ENCODE data around the gene BRF1.
"Not testable (repeated sequence)": the region's sequence is repeated elsewhere in the genome, so short reads cannot be mapped to it uniquely, and the experiment has no call there.

The BRF1 gene

DNA sequence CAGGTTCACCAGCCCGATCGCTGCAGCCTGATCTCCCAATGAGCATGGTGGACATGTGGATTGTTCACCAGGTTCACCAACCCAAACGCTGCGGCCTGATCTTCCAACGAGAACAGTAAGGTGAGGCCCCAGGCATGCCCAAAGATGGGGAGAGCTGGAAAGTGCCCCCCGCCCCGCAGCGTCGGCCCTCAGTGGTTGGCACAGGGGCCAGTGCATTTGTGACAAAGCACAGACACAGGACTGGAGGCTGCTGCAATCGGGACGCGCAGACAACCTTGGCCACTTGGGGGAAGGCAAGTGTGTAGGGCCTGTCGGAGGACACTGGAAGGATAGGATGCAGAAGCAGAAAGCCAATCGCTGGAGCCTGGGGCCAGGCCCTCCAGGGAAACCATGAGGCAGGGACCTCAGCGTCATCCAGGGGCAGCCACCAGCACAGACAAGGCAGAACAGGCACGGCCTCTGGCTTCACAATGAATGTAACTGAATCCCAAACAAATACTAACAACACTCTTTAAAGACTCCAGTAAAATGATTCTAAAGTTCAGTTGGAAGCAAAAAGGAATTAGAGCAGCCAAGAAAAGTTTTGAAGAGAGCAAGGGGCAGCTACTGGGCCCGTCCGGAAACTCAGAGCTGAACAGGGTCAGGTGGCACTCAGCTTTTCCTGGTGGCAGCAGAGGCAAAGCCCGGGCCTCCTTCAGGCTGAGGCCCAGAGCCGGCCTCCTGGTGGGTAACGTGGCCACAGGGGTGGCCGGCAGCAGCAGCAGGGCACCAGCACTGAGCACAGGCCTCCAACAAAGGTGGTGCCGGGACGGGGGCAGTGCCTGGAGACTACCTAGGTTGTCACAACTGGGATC lies 13.3 kb downstream of the BRF1 start:
- DNase-seq = no peak

DNA sequence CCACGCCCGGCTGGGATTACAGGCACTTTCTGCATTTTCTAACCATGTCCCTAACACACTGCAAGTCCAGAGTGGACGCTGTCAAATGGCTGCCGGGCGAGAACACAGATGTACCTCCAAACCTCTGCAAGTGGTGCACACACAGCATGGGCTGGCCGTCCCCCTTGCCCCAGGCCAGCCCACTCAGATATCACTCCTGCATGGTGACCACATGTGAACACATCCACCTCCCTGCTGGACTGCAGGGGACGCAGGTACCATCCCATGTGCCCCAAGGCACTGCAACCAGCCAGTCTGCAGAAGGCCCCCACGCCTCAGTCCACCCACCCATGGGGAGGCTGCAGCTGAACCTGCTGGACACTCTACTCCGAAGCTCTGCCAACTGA lies 14.0 kb downstream of the BRF1 start:
- no peak for DNase-seq

DNA sequence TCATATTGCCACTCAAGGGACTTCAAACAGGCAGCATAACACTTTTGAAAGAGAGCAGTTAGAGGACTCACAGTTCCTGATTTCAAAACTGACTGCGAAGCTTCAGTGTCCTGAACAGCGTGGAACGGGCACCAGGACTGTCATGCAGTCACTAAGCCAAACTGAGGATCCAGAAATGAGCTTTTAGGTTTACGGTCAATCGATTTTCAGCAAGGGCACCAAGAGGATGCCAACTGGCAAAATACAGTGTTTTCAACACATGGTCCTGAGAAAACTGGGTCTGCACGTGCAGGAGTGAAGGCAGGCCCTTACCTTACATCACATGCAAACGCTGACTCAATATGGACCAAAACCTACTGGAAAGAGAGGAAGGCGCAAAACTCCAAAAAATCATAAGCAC lies 15.6 kb downstream of the BRF1 start:
- no peak for DNase-seq

DNA sequence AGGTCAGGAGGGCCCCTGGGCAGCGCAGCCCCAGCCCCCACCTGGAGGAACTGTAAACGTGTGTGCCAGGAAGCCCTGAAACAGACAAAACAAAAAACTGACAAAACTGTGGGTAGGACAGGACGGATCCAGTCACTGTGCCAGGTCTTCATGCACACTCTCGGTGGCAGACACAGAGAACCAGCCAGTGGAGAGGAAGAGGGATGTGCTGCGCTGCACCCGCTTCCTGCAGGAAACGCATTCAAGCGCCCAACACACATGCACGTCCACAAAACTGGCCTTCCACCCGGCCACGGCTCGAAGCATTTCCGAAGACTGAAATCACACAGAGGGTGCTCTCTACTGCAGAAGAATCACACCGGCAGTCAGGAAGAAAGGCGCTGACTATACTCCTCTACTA lies 16.9 kb downstream of the BRF1 start:
- DNase-seq = no peak

DNA sequence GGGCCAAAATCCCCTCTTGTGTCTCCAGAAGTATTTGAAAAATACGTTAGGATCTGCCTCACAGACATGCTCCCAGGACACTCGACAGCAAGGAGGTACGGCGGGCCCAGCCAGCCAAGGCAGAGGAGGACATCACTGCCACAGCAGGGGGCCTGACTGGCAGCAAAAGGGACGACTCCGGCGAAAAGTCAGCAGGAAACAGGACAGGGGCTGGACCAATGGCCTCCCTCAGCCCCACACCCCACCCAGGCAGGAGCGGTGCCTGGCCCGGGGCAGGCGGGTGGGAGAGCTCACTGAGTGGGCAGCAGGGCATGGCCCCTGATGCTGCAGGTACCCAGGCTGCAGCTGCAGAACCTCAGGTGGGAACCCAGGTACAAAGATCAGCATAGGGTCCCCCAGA lies 17.8 kb downstream of the BRF1 start:
- DNase-seq = no peak

DNA sequence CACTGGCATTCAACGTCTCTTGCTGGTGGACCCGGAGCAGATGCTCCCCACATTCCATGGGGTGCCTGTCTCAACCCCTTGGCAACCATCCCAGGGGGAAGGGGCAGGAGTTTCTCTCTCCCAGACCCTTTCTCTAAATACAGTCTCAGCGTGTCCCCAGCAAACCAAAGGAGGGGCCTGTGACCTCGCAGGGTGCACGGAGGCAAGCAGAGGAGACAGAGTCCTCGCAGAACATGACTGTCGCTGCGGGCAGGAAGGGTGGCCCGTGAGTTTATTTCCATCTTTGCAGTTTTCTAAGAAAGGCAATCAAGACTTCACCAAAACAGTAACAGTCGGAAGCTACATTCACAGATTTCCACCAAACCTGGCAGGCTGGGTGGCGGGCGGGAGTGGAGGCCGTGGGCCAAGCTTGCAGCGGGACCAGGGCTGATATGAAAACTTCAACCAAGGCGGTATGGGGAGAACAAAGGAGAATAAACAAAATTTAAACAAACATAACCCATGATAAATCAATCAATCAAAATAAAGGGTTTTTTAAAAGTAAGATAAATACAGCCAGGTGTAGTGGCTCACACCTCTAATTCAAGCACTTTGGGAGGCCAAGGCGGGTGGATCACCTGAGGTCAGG lies 18.6 kb downstream of the BRF1 start:
- no peak for DNase-seq

DNA sequence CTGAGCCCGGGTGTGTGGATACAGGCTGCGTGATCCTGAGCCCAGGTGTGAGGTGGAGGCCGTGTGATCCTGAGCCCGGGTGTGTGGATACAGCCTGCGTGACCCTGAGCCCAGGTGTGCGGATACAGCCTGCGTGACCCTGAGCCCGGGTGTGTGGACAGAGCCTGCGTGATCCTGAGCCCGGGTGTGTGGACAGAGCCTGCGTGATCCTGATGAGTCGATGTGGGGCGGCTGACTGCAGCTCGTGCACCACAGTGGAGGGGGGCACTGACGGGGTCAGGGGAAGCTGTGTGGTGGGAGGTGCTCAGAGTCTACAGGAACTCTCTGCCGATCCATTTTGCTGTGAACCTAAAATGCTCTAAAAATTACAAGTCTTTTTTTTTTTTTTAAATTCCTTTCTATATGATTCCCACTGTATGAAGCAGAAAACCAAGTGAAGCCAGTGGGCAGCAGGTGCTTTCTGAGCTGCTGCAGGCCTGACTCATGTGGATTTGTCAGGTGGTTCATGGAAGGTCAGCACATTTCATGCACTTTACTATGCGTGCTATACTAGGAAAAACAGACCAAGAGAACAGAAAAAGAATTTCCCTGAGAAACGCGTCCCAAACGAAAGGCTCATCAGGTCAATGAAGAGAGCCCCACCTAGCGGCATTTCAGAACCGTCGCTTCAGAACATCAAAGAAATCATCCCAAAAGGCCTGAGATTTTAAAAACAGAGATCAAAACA lies 19.3 kb downstream of the BRF1 start:
- DNase-seq = no peak

DNA sequence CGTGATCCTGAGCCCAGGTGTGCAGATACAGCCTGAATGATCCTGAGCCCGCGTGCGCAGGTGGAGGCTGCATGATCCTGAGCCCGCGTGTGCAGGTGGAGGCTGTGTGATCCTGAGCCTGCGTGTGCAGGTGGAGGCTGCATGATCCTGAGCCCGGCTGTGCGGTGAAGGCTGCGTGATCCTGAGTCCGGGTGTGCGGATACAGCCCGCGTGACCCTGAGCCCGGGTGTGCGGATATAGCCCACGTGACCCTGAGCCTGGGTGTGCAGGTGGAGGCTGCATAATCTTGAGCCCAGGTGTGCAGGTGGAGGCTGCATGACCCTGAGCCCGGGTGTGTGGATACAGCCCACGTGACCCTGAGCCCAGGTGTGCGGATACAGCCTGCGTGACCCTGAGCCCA lies 20.3 kb downstream of the BRF1 start:
- no peak for DNase-seq

DNA sequence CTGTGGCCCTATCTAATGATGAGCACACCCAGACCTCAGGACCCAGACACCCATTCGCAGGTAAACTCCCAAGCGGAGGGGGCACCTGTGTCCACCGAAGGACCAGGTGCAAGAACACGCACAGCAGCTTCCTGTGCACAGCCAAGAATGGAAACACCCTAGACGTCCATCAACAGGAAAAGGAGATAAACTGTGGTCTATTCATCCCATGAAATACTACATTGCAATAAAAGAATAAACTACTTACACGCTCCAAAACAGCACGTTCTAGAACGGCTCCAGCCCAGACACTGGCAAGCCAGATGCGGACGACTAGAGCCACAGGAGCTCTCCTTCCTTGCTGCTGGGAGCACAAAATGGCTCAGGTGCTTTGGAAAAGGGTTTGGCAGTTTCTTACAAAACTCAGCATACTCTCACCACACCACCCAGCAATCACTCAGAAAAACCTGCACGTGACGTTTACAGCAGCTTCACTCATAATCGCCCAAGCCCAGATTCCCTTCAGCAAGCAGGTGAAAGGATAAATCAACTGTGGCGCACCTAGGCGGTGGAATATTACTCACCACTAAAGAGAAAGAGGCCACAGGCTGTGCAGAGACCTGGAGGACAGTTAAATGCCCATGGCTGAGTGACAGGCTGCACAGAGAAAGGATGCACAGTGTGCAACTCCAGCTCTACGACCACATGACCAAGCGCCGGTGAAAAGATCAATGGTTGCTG lies 21.0 kb downstream of the BRF1 start:
- DNase-seq = no peak

DNA sequence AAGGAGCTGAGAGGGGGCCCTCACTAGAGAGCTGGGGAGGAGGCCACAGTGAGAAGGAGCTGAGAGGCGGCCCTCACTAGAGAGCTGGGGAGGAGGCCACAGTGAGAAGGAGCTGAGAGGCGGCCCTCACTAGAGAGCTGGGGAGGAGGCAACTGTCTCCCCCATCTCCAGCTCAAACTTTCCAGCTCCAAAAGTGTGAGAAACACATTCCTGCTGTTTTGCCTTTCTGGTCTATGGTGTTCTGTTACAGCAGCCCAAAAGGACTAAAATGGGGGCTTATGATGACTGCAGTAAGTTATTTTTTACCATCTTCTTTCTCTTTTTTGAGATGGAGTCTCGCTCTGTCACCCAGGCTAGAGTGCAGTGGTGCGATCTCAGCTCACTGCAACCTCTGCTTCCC lies 23.4 kb downstream of the BRF1 start:
- DNase-seq = not testable (repeated sequence)

DNA sequence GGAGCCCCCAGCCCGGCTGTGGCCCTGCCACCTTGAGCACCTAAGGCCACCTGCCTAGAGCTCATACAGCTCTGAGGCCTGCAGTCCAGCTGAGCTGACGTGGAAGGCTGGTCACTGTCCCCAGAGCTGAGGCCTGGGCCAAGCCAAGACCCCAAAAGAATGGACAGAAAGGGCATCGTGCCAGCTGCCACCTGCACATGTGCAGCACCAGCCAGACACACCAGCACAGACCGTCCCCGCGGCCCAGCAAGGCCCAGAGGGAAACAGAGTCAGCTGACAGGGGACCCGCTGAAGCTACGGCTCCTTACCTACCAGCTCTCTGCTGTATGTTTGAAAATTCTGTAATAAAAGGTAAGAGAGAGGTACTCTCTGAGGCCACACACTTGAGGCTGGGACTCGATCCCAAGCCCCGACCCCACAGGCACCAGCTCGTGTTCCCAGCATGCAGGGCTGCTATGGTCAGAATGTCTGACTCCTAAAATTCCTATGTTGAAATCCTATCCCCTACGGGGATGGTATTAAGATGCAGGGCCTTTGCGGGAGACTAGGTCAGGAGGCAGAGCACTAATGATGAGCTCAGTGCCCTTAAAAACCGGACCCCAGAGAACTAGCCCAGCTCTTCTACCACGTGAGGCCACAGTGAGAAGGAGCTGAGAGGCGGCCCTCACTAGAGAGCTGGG lies 25.4 kb downstream of the BRF1 start:
- no peak for DNase-seq

DNA sequence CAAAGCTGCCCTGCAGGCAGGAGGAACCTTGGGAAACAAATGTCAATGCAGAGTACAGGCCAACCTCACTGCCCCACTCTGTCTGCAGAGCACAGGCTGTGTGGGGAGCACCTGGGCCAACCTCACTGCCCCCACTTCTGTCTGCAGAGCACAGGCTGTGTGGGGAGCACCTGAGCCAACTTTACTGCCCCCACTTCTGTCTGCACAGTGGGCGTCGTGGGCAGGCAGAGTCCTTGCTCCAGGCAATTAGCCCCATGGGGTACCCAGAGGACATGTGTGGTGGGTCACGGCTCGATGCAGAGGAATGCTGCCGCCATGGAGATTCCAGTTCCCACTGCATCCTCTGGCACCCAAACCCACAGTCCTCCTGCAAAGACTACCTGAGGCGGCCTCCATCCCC lies 26.2 kb downstream of the BRF1 start:
- no peak for DNase-seq

DNA sequence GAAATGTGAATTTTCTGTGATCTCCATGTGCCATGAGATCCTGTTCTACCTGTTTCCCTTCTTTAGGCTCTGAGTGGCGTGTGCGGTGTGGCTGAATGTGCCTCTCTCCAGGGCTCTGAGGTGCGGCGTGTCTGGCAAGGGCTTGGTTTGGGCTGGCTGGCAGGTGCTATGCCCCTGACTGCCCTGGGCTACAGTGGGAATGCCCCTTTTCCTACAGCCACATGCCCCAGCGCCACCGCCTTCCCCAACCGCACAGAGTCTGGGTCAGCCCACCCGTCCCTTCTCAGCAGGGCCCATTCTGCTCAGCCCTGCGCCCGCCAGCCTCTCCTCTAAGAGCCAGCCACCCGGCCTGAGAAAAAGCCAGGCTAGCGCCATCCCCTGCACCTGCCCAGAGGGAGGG lies 27.7 kb downstream of the BRF1 start:
- no peak for DNase-seq

DNA sequence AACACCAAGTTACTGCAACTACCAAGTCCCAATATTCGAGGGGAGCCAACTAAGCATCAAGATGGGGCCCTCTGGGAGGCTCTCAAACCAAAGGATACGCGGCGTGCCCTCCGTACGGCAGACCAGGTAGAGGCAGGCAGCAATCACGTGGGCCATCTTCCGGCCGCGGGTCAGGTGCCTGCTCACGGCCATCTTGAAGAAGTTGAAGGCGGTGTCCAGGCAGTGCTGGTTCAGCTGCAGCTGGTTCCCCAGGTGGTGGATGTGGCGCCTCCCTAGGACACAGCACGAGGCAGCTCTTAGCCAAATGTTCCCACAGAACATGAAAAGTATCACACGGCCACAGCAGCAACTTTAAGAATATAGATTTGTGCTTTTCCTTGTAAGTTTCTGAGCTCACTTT lies 28.2 kb downstream of the BRF1 start:
- no peak for DNase-seq

DNA sequence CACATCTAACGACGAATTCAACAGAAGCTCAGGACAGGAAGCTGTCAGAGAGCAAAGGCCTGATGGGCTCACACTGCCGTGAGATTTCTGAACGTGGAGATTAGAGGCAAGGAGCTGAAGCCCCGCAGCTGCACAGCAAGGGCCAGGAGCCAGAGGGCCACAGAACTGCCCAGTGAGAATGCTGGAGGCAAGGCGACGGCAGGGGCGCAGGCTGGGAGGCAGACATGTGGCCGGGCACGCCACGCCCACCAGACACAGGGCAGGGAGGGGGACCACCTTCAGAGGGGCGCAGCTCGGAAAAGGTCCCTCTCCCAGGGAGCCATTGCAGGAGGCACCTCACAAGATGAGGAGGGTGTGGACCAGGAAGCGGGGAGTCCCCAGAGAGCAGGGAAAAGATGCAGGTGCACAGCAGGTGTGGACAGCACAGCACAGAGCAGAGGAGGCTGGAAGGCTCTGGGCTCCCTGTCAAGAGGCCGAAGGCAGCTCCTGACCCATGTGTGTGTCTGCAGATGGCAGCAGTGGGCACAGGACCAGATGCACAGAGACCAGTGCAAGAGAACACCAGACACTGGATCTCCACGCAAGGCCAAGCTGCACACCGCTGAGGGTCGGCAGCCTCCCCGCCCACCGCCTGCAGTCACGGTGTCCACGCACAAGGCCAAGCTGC lies 29.4 kb downstream of the BRF1 start:
- DNase-seq = no peak

DNA sequence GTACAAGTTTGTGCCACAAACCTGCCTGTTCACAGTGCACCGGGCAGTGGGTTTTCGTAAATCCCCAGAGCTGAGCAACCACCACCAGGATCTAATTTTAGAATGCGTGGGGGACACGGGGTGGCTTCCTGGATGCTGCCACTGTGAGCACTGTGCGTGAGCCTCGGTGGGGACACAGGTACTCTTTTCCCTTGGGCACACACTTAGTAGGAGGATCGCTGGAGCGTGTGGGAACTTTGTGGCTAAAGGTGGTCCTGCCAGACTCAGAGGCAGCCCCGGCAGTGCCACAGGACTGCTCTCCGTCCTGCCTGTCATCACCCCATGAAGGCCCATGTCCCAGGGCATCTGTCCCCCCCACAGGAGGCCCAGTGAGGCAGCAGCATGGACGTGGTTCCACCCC lies 31.4 kb downstream of the BRF1 start:
- DNase-seq = no peak

DNA sequence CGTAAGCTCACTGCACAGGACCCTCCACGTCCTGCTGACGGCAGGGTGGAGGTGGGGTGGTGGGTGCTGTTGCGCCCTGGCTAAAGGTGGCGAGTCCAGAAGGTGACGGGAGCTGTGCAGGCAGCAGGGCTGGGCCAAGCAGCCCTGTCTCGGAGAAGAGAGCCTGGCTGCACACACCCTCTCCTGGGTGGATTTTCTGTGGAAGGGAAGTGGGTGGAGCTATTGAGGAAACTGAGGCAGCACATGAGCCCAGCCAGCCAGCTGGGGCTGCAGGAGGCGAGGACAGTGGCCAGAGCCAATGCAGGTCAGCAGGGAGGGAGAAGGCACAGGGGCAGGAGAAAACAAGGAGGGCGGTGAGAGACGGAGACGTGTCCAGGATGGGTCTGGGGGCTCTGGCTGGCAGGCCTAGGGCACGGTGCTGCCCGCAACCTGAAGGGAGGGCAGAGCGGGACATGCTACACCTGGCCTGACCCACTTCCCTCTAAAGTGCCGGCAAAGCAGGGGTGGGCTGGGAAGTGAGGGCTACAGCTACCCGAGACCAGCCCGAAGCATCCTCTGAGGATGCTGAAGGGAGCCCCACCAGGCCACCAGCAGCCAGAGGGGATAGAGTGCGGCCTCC lies 32.0 kb downstream of the BRF1 start:
- DNase-seq = no peak

DNA sequence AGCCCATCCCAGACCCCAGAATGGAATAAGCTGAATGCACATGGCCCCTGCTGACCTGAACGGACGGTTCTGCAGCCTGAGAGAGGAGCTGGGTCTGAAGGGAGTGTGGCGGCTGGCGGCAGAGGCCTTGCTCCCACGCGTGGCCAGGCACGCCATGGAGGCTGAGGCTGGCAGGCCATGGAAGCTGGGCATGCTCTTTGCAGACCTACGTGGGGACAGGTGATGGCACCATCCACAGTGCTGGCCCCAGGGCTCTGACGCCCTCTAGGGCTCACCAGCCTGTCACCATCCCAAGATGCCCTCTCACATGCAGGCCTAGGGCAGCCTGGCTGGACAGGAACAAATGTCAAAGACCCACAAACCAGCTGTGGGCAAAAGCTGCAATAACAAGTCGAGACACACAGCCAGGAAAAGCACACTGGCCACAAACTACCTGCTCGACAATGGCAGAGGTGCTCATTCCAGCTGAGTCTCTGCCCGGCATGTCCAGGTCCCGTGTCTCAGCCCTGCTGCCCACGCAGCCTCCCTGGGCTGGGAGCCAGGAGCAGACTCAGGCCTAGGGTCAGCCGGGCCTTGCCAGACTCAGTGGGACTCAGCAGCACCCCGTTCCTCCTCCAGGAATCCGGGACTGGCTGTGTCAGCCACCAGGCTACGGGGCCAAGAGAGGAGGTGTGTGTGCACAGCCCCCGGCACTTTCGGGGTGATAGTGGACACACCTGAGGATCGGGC lies 32.8 kb downstream of the BRF1 start:
- DNase-seq = no peak

DNA sequence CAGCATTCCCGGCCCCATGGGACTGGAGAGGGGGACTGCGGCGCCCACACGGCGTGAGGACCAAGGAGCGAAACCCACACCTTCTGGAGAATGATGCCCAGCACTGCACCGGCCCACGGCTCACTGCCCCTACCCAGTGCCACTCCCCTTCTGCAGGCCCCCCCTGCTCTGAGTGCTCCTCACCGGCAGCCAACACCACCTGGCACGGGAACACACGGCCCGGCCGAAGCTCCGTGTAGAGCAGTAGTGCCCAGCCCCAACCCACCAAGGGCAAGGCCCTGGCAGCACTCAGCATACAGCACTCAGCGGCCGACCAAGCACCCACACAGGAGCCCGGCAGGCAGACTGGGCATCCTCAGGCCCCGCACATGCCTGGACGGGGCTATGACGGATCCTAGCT lies 39.0 kb downstream of the BRF1 start:
- DNase-seq = no peak

DNA sequence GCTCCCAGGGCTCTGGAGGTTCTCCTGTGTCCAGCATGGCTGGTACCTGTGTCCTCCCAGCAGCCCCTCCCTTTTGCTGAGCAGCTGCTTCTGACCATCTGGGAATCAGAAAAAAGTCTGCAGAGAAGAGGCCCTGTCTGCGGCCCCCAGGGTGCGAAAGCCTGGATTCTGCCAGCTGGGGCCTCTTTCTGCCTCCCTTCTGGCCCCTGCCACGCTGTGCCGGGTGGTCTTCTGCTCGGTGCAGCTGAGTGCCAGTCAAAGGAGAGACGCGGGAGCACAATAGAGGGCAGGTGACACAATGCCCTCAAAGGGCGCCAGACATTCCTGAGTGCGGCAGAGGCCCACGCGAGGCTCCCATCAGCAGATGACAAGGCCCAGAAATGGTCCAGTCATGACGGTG lies 39.8 kb downstream of the BRF1 start:
- DNase-seq = no peak

DNA sequence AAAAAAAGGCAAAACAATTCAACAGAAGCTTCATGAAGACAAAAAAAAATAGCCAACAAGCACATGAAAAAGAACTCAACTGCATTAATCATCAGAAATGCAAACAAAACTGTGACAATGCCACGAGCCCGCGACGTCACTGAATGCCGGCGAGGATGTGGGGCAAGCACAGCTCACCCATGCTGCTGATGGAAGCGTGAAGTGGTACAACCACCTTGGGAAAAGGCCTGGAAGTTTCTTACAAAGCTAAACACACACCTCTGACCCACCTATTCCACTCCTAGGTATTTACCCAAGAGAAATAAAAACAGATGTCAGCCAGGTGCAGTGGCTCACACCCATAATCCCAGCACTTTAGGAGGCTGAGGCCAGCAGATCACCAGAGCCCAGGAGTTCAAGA lies 42.0 kb downstream of the BRF1 start:
- no peak for DNase-seq
